Pons (tissue), 1 donor: ENCODE results near the gene SH3GL3.

Experiments used
- DNase-seq: peaks from one replicate; pipeline ENCODE4 v3.0.0-alpha.2; 2016; ENCODE audit warnings: low spot score

SH3GL3 gene

DNA sequence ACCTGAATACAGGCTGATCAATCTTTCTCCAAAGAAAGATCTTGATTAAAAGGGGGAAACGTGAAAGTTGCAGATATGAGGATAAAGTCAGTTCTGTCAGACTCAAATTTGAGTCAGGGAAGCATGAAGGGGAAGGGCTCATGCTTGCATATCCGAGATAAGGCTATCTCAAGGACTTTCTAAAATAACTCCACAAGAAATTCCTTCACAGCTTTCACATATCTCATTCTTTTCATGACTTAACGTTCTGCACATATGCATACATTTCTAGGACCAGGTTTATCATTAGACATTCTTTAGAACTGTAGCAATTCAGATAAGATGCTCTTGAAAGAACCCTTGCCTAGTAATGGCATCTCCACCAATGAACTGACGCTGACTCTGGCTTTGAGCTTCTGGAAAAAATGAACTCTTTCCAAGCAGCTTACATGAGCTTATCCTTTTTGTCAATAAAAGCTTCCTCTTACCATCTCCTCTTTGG, 15.9 kb downstream of the SH3GL3 start:
- DNase-seq = no peak

GRCh38 chr15:83470887-83471286, 23.7 kb downstream of the SH3GL3 start:
- no peak for DNase-seq

- DNase-seq = no peak
These were observed 24.2 kb downstream of the SH3GL3 start for GRCh38 chr15:83471307-83471866.

DNA sequence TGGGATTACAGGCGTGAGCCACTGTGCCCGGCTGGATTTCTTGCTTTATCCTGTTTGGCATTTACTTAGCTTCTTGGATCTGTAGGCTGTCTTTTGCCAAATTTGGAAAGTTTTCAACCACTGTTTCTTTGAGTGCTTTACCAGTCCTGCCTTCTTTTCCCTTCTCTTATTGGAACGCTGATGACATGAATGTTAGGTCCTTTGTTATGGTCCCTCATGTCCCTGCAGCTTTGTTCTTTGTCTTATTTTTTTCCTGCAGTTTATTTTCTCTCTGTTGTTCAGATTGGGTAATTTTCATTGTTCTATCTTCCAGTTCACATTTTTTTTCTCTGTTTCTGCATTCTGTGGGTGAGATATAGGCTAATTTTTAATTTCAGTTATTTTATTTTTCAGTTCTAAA, 25.0 kb downstream of the SH3GL3 start:
- peak; percentile 84 for DNase-seq

DNA sequence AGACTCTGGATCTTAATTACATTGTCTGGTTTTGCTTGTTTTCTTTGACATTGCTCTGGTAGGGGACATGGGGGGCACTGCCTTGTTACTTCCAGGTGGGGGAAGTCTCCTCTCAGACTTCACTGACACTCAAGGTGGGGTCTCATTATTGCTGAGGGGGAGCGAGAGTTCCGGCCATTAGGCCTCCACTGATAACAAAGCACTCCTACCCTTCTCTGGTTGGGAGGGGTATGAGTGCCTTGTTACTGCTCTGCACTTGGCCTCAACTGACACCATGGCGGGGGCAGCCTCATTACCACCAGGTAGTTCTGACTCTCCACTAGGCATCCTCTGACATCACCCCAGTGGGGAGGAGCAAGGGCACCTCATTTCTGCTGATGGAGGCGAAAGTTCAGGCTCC, 25.7 kb downstream of the SH3GL3 start:
- DNase-seq = no peak

DNA sequence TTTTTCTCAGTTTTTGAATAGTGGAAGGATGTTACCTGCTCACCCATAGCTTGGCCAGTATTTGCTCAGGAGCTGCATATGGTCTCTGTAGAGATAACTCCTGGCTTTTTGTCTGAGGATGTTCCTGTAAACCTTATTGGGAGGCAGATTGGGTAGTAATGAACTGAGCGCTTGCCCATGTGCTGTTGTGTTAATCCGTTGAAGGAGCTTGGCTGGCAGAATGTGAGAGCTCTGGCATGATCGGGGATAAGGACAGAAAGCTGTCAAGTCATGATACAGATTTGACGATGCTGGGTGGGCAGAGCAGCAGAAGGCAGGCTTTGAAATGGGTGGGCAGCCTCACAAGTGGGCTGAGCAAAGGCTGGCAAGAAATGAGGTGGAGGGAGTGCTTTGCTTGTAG, 27.4 kb downstream of the SH3GL3 start:
- DNase-seq = no peak

DNA sequence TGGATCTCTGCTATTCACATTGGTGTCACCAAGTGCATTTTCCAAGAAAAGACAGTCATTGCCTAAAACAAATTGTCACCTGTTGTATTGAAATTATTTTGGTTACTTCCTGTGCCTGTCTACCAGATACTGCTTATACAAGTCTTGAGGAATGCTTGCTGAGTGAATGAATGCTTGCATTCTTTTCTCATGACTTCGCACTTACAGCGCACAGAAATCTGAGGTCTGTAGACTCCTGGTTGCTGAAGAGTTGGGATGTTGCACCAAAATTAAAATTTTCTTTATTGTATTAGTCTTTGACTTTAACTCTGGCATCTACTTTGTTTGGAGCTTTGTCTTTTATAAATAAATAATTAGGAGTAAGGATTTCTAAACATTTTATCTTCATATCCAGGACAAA, 28.4 kb downstream of the SH3GL3 start:
- DNase-seq = no peak

GRCh38 chr15:83476066-83476465, 28.9 kb downstream of the SH3GL3 start:
- DNase-seq = no peak

DNA sequence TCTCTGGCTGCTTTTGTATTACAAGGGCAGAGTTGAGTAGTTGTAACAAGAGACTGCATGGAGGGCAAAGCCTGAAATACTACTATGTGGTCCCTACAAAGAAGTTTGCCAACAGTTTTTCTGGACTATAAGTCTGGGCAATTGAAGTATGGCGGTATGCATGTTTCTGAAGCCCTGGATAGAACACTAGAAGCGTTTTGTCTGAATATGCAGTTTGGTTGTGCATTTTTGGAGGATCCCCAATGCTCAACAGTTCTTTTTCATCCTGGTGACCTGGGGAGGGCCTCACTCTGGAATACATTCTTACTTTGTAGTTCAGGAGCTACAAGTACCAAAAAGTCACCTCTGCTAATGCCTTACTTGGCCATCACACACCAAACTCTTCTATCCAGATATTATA, 29.6 kb downstream of the SH3GL3 start:
- no peak for DNase-seq

- no peak for DNase-seq
These were observed 30.1 kb downstream of the SH3GL3 start for GRCh38 chr15:83477172-83477807.

DNA sequence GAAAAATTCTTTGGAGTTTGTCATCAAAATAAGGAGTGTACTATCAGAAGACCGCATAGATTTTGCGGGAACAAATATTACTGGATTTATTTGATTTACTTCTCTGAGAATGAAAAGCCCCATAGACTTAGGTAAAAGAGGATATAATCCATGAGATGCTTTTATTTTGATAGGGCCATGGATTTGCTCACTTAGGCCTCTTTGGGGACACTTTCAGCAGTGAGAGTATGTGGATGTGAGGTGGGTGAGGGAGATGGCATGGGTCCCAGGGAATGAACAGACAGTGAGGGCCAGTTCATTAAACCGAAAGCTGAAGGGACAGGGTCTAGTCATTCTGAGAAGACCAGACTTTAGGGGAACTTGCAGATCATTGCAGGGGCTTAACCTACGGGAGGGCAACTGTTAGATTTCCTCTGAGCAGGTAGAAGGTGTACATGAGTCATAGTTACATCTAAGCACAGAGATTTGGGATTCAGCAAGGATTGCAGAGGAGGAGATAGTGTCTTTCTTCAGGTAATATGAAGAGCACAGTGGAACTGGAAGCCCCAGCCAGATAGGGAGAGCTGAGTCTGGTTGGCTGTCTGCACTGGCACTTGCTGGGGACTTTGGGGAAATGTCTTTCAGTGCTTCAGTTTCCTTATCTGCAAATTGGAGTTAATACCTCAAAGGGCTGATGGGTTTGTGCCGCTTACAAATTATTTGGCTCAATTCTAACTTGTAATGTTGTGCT, 30.8 kb downstream of the SH3GL3 start:
- DNase-seq = no peak

DNA sequence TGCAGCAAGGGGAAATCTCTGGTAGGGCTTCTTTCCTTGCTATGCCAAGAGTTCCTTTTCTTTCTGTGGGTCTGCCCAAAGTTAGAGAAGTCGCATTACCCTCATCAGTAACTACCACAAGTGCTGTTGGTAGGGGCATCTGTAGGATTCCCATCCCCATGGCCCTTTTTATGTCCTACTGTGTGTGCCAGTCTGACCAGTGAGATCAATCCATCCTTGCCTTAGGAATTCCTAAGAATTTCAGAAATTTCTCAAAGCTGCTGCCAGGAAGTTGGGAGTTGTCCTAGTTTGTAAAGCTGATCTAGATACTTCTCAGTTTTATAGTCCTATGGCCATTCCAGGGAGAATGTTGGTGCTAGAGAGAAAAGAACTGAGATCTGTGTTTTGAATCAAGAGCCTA, 36.5 kb downstream of the SH3GL3 start:
- DNase-seq = no peak

DNA sequence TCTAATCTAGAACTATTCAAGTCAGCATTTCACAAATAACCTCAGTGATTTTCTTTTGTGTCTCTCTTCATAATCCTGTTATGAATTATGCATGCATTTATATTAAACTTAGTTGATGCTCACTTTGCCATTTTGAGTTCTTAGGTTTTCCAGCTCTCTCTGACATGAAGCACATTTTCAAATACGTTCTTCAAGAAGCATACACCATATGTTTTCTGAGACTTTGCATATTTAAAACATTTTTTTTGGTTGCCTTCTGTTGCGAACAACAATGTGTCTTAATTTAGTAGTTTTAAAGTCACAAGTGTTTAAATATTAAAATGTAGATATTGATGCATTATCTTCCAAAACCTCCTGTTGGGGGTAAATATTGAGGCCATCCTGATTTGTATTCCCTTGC, 37.5 kb downstream of the SH3GL3 start:
- DNase-seq = no peak

GRCh38 chr15:83486363-83486762, 39.2 kb downstream of the SH3GL3 start:
- no peak for DNase-seq

DNA sequence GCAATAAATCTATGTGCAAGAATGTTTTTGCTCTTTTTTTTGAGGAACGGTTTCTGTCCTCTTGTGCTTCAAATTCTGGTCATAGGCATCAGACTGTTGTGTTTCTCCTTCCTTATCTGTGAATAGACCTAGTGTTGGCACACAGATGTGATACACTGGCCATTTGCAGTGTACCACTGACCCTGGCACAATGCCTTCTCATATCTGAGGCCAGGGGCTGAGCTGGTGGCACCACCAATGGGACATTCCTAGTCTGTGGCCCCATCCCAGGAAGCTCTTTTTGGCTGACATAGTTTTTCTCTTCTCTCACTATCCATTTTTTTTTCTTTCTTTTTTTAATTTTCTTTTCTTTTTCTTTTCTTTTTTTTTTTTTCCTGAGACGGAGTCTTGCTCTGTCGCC, 40.4 kb downstream of the SH3GL3 start:
- DNase-seq = no peak

GRCh38 chr15:83489690-83490089, 42.5 kb downstream of the SH3GL3 start:
- no peak for DNase-seq

- peak; percentile 51 for DNase-seq
These were observed 44.3 kb downstream of the SH3GL3 start for GRCh38 chr15:83491486-83491885.

GRCh38 chr15:83496766-83497165, 49.6 kb downstream of the SH3GL3 start:
- DNase-seq = no peak

DNA sequence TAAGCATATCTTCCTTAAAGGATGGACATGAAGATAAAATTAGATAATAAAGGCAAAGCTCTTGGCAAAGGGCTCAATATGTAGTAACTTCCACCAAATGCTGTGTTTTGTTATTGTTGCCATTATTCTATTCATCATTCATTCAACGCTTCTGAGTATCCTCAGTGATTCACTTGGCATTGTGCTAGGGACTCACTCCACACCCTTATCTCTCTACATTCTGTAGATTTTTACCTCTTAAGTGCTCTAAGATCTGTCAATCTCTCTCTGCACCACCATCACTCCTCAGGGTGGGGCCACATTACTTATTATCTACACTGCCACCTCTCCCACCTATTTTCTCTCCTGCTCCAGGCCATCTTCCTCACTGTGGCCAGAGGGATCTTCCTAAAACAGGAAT, 51.2 kb downstream of the SH3GL3 start:
- no peak for DNase-seq

DNA sequence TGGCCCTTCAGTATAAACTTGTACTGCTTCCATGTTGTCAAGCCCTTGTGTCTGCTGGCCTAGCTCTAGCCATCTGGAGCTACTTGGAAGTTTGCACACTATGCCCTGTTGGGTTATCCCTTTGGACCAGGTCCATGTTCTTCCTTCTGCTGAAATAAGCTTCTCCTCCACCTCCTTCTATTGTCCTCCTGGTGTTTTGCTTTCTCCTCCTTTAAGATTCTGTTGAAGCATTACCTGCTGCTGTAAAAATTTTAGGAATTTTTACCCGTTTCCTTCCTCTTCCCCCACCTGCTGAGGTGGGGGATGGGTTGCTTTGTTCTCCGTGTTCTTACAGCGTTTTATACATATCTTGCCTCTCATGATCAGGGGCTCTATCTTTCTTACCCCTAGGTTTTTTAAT, 51.7 kb downstream of the SH3GL3 start:
- no peak for DNase-seq

- no peak for DNase-seq
These were observed 52.3 kb downstream of the SH3GL3 start for GRCh38 chr15:83499476-83499875.

DNA sequence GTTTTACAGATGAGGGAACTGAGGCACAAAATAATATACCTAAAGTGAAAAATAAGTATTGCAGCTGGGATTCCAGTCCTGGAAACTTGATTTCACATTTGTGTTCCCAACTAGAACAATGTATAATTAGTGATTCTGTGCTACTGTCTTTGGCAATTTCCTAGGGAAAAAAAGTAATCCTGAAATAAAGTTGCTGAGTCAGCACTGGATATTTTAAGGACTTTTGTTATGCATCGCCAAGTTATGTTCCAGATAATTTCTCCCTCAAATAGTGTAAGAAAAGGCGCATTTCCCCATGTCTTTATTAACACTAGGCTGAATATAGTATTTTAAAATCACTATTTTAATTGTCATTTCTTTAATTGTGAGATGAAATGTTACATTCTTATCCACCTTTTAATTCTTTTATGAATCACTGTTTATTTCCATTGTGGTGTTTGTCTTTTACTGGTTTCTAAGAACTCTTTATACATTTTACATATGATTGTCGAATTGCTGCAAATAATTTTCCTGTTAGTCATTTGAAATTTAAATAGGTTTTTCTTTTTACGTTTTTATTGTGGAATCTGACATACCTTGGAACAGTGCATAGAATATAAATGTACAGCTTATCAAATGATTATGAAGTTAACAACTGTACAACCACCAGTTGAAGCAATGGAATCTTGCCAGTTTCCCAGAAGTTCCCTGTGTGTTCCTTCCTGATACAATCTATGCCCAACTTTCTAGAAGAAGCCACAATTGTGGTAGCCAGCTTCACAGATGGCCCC, 56.6 kb downstream of the SH3GL3 start:
- no peak for DNase-seq

DNA sequence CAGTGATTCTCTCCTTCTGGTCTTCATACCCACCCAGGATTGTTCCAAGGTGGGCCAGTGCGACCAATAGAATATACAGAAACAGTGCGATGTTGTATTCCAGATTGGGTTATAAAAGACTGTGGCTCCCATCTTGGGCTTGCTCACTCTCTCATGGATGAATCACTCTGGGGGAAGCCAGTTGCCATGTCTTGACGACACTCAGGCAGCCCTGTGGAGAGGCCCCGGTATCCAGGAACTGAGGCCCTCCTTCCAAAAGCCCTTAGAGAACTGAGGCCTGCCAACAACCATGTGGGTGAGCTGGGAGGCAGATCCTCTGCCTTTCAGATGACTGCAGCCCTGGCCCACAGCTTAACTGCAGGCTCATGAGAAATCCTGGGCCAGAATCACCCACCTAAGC, 57.2 kb downstream of the SH3GL3 start:
- no peak for DNase-seq
